ENCODE results near the gene RHOA.

DNA sequence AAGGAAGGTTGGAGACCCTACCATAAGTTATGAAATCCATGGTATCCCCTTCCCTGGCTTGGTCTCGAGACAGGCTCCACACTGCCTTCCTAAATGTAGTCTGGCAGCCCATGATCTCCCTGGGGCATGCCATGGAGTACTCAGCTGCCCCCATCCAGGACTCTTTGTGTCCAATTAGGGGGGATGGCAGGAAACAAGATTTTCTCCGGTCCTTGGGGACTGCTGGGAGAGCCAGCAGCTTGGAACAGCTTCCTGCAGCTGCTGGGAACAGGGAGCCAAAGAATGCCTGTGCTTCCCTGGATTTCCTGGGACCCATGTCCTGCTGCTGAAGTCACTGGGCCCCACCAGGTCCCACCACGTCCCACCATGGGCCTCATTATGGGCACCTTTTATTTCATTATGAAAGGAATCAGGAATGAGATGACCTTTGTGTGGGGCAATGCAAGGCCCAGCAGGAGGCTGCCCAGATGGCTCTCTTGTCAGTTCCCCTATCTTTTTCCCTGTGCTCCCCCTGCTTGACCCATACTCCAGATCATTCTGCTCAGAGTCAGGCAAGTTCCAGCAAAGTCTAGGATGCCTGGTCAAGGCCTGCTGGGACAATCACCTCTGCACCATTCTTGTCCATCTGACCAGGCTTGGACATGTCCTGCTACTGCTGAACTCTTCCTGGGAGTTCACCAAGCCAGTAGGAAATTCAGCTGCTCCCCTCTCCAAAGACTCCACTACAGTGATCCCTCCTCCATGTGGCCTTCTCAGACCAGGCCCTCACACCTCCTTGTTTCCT, 43.3 kb upstream of the RHOA start:
- no peak for TF ChIP-seq RAD21 (IDR thresholded peaks at IDR 0.05)
- TF ChIP-seq, protein P1, sequence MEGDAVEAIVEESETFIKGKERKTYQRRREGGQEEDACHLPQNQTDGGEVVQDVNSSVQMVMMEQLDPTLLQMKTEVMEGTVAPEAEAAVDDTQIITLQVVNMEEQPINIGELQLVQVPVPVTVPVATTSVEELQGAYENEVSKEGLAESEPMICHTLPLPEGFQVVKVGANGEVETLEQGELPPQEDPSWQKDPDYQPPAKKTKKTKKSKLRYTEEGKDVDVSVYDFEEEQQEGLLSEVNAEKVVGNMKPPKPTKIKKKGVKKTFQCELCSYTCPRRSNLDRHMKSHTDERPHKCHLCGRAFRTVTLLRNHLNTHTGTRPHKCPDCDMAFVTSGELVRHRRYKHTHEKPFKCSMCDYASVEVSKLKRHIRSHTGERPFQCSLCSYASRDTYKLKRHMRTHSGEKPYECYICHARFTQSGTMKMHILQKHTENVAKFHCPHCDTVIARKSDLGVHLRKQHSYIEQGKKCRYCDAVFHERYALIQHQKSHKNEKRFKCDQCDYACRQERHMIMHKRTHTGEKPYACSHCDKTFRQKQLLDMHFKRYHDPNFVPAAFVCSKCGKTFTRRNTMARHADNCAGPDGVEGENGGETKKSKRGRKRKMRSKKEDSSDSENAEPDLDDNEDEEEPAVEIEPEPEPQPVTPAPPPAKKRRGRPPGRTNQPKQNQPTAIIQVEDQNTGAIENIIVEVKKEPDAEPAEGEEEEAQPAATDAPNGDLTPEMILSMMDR (IDR thresholded peaks at IDR 0.05; ENCODE audit: low read depth, low read length, missing input control), result no peak
- TF ChIP-seq, protein P2, sequence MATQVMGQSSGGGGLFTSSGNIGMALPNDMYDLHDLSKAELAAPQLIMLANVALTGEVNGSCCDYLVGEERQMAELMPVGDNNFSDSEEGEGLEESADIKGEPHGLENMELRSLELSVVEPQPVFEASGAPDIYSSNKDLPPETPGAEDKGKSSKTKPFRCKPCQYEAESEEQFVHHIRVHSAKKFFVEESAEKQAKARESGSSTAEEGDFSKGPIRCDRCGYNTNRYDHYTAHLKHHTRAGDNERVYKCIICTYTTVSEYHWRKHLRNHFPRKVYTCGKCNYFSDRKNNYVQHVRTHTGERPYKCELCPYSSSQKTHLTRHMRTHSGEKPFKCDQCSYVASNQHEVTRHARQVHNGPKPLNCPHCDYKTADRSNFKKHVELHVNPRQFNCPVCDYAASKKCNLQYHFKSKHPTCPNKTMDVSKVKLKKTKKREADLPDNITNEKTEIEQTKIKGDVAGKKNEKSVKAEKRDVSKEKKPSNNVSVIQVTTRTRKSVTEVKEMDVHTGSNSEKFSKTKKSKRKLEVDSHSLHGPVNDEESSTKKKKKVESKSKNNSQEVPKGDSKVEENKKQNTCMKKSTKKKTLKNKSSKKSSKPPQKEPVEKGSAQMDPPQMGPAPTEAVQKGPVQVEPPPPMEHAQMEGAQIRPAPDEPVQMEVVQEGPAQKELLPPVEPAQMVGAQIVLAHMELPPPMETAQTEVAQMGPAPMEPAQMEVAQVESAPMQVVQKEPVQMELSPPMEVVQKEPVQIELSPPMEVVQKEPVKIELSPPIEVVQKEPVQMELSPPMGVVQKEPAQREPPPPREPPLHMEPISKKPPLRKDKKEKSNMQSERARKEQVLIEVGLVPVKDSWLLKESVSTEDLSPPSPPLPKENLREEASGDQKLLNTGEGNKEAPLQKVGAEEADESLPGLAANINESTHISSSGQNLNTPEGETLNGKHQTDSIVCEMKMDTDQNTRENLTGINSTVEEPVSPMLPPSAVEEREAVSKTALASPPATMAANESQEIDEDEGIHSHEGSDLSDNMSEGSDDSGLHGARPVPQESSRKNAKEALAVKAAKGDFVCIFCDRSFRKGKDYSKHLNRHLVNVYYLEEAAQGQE (IDR thresholded peaks at IDR 0.05), result no peak
